ENCODE measurements around the gene SLC16A1.

DNA sequence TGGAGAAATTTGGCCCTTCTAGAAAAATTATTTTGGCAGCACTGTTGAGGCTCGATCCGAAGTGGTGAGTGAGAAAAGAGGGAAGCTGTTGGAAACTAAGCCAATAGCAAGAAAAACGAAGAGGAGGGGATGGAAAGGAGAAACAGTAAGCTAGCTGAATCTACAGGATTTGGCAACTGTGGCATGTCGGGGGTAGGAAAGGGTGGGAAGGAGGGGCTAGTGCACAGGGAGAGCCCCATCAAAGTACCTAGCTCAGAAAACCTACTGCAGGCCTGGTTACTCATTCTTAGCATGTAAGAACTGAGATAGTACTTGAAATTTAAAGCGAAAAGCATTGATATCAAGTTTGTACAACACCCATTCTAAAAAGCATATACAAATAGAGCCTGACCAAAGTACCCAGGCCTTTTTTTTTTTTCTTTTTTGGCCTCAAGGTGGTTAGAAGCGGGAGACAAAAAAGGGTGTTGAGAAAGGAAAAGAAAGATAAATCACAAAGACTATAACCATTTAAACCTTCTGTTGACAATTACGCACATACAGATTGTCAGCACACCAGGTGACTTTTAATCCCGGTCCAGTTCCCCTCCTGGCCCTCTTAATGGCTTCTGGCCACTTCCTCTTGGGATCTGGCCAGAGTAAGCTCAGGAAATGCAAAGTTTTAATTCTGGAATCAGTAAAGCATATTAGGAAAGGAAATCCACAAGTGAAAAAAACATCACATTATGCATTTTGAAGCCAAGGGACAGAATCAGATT, 50.4 kb downstream of the SLC16A1 start:
- TF ChIP-seq CREB1 (IDR thresholded peaks at IDR 0.05; ENCODE audit: low read depth) (no peak), RAD21 (IDR thresholded peaks at IDR 0.05; ENCODE audit: low read depth) (no peak), ZBTB7A (IDR thresholded peaks at IDR 0.05; ENCODE audit: low read depth) (no peak), CEBPB (IDR thresholded peaks at IDR 0.05) (no peak), NFIC (IDR thresholded peaks at IDR 0.05) (peak; percentile 66), YY1 (IDR thresholded peaks at IDR 0.05; ENCODE audit: low read depth) (no peak)
- TF ChIP-seq, protein P1, sequence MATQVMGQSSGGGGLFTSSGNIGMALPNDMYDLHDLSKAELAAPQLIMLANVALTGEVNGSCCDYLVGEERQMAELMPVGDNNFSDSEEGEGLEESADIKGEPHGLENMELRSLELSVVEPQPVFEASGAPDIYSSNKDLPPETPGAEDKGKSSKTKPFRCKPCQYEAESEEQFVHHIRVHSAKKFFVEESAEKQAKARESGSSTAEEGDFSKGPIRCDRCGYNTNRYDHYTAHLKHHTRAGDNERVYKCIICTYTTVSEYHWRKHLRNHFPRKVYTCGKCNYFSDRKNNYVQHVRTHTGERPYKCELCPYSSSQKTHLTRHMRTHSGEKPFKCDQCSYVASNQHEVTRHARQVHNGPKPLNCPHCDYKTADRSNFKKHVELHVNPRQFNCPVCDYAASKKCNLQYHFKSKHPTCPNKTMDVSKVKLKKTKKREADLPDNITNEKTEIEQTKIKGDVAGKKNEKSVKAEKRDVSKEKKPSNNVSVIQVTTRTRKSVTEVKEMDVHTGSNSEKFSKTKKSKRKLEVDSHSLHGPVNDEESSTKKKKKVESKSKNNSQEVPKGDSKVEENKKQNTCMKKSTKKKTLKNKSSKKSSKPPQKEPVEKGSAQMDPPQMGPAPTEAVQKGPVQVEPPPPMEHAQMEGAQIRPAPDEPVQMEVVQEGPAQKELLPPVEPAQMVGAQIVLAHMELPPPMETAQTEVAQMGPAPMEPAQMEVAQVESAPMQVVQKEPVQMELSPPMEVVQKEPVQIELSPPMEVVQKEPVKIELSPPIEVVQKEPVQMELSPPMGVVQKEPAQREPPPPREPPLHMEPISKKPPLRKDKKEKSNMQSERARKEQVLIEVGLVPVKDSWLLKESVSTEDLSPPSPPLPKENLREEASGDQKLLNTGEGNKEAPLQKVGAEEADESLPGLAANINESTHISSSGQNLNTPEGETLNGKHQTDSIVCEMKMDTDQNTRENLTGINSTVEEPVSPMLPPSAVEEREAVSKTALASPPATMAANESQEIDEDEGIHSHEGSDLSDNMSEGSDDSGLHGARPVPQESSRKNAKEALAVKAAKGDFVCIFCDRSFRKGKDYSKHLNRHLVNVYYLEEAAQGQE (IDR thresholded peaks at IDR 0.05; ENCODE audit: low read depth): no peak
- TF ChIP-seq, protein P2, sequence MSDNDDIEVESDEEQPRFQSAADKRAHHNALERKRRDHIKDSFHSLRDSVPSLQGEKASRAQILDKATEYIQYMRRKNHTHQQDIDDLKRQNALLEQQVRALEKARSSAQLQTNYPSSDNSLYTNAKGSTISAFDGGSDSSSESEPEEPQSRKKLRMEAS (IDR thresholded peaks at IDR 0.05): no peak

Measured in Ishikawa (cell line).